ENCODE data around the gene RC3H2. TPM values are rescaled to one million over a fixed set of nuclear protein-coding genes. Genes with fewer than 3 reads are reported as not detected.

The RC3H2 gene
- total and polyA plus RNA-seq, 2 of the 8 experiments (the other 6 are each of a cell fraction or from before 2014, with no cell fraction given) = 11.2 to 38.4 TPM

DNA sequence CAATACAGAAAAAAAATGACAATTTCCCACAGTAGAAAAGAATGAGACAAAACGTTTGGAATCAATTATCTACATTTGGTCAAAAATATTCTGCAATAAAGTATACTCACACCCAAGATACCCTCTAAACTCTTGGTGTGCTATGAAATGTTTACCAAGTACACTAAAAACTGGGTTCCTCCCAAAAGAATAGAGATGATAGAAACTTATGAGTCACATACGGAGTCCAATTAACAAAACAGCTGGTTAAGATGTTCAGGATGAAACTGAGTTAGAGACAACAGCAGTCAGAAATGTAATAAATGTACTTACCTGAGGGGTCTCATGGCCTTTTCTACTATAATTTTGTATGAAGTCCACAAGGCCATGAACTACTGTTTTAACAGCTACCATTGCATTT, 25.7 kb downstream of the RC3H2 start (continued):
- TF ChIP-seq, protein P1, sequence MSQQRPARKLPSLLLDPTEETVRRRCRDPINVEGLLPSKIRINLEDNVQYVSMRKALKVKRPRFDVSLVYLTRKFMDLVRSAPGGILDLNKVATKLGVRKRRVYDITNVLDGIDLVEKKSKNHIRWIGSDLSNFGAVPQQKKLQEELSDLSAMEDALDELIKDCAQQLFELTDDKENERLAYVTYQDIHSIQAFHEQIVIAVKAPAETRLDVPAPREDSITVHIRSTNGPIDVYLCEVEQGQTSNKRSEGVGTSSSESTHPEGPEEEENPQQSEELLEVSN (IDR thresholded peaks at IDR 0.05) = no peak
- no peak for TF ChIP-seq CREB1 (IDR thresholded peaks at IDR 0.05)
- TF ChIP-seq, protein P2, sequence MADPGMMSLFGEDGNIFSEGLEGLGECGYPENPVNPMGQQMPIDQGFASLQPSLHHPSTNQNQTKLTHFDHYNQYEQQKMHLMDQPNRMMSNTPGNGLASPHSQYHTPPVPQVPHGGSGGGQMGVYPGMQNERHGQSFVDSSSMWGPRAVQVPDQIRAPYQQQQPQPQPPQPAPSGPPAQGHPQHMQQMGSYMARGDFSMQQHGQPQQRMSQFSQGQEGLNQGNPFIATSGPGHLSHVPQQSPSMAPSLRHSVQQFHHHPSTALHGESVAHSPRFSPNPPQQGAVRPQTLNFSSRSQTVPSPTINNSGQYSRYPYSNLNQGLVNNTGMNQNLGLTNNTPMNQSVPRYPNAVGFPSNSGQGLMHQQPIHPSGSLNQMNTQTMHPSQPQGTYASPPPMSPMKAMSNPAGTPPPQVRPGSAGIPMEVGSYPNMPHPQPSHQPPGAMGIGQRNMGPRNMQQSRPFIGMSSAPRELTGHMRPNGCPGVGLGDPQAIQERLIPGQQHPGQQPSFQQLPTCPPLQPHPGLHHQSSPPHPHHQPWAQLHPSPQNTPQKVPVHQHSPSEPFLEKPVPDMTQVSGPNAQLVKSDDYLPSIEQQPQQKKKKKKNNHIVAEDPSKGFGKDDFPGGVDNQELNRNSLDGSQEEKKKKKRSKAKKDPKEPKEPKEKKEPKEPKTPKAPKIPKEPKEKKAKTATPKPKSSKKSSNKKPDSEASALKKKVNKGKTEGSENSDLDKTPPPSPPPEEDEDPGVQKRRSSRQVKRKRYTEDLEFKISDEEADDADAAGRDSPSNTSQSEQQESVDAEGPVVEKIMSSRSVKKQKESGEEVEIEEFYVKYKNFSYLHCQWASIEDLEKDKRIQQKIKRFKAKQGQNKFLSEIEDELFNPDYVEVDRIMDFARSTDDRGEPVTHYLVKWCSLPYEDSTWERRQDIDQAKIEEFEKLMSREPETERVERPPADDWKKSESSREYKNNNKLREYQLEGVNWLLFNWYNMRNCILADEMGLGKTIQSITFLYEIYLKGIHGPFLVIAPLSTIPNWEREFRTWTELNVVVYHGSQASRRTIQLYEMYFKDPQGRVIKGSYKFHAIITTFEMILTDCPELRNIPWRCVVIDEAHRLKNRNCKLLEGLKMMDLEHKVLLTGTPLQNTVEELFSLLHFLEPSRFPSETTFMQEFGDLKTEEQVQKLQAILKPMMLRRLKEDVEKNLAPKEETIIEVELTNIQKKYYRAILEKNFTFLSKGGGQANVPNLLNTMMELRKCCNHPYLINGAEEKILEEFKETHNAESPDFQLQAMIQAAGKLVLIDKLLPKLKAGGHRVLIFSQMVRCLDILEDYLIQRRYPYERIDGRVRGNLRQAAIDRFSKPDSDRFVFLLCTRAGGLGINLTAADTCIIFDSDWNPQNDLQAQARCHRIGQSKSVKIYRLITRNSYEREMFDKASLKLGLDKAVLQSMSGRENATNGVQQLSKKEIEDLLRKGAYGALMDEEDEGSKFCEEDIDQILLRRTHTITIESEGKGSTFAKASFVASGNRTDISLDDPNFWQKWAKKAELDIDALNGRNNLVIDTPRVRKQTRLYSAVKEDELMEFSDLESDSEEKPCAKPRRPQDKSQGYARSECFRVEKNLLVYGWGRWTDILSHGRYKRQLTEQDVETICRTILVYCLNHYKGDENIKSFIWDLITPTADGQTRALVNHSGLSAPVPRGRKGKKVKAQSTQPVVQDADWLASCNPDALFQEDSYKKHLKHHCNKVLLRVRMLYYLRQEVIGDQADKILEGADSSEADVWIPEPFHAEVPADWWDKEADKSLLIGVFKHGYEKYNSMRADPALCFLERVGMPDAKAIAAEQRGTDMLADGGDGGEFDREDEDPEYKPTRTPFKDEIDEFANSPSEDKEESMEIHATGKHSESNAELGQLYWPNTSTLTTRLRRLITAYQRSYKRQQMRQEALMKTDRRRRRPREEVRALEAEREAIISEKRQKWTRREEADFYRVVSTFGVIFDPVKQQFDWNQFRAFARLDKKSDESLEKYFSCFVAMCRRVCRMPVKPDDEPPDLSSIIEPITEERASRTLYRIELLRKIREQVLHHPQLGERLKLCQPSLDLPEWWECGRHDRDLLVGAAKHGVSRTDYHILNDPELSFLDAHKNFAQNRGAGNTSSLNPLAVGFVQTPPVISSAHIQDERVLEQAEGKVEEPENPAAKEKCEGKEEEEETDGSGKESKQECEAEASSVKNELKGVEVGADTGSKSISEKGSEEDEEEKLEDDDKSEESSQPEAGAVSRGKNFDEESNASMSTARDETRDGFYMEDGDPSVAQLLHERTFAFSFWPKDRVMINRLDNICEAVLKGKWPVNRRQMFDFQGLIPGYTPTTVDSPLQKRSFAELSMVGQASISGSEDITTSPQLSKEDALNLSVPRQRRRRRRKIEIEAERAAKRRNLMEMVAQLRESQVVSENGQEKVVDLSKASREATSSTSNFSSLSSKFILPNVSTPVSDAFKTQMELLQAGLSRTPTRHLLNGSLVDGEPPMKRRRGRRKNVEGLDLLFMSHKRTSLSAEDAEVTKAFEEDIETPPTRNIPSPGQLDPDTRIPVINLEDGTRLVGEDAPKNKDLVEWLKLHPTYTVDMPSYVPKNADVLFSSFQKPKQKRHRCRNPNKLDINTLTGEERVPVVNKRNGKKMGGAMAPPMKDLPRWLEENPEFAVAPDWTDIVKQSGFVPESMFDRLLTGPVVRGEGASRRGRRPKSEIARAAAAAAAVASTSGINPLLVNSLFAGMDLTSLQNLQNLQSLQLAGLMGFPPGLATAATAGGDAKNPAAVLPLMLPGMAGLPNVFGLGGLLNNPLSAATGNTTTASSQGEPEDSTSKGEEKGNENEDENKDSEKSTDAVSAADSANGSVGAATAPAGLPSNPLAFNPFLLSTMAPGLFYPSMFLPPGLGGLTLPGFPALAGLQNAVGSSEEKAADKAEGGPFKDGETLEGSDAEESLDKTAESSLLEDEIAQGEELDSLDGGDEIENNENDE (IDR thresholded peaks at IDR 0.05; ENCODE audit: insufficient replicate concordance, low read length) = no peak
- no peak for TF ChIP-seq SUZ12 (IDR thresholded peaks at IDR 0.05; ENCODE audit: low read length)
- TF ChIP-seq CTCF (IDR thresholded peaks at IDR 0.05; ENCODE audit: control extremely low read depth in 1 of 3, insufficient read depth in 1 of 3, low read depth in 1 of 3, low read length in 3 of 3) = no peak
